GM12892 (cell line): ENCODE data around the gene NFATC2.
"Not testable (repeated sequence)": the region's sequence is repeated elsewhere in the genome, so short reads cannot be mapped to it uniquely, and the experiment has no call there.

ENCODE experiments used
- DNase-seq: peaks from one replicate; pipeline ENCODE4 v3.0.0; 2011; ENCODE audit not compliant: insufficient read length
- FAIRE-seq: peaks from 2 replicates; lab custom pipeline; 2011; peaks lifted over from hg19 to GRCh38; lab: Jason Lieb, UNC
- POLR2A ChIP-seq: IDR thresholded peaks from 2 replicates; pipeline ENCODE4 v1.6.1; 2011; ENCODE audit warnings: low read depth, low read length, control low read depth
- POLR2AphosphoS5 ChIP-seq: IDR thresholded peaks from 2 replicates; pipeline ENCODE4 v1.6.1; 2011; ENCODE audit warnings: low read depth, low read length, control low read depth
- TAF1 ChIP-seq: IDR thresholded peaks from 2 replicates; pipeline ENCODE4 v1.6.1; 2011; ENCODE audit warnings: low read depth, mild to moderate bottlenecking, control low read depth, low read length, borderline replicate concordance

Gene NFATC2

DNA sequence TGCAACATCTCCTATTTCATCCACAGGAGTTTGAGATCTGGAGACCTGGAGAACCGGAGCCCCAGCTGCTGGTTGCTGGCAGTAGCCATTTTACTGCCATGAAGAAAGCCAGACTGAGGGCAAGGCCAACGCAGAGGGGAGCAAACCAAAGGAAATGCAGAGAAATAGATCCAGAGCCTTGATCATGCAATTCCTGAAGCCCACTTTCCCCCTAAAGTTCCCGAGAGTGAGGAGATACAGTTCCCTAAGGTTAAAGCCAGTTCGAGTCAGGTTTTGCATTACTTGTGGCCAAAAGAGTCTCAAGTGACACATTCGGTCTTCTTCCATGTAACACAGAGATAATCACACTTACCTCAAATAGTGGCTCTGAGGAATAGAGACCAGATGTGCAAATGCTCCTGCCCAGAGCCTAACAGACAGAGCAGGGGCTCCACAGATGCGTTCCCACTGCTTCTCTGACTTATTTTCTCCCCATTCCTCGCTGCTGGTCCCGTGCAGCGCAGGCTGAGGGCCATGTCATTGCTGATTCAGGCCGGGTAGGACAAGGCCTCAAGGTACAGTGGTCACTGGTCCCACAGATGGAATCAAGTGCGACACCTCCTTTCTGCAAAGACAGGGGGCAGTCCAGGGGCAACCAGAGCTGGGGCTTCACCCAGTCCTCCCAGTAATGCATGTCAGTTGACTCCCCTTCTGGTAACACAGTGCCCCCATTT lies 35.1 kb upstream of the NFATC2 start:
- FAIRE-seq, result no peak
- no peak for TF ChIP-seq POLR2AphosphoS5
- no peak for TF ChIP-seq POLR2A
- no peak for TF ChIP-seq TAF1
- DNase-seq, result no peak

DNA sequence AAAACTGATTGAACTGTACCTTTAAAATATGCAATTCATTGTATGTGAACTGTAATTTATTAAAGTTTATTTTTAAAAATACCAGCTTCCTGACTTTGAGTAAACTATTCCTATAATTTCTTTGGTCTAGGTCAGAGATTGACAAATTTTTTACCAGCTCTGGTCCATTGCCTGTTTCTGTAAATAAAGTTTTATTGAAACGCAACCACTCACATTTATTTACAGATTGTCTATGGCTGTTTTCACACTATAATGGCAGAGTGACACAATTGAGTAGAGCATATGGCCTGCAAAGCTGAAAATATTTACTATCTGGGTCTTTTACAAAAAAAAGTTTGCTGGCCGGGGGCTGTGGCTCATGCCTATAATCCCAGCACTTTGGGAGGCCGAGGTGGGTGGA lies 33.0 kb upstream of the NFATC2 start:
- TF ChIP-seq POLR2AphosphoS5, result no peak
- no peak for TF ChIP-seq POLR2A
- no peak for TF ChIP-seq TAF1
- FAIRE-seq, result no peak
- no peak for DNase-seq

DNA sequence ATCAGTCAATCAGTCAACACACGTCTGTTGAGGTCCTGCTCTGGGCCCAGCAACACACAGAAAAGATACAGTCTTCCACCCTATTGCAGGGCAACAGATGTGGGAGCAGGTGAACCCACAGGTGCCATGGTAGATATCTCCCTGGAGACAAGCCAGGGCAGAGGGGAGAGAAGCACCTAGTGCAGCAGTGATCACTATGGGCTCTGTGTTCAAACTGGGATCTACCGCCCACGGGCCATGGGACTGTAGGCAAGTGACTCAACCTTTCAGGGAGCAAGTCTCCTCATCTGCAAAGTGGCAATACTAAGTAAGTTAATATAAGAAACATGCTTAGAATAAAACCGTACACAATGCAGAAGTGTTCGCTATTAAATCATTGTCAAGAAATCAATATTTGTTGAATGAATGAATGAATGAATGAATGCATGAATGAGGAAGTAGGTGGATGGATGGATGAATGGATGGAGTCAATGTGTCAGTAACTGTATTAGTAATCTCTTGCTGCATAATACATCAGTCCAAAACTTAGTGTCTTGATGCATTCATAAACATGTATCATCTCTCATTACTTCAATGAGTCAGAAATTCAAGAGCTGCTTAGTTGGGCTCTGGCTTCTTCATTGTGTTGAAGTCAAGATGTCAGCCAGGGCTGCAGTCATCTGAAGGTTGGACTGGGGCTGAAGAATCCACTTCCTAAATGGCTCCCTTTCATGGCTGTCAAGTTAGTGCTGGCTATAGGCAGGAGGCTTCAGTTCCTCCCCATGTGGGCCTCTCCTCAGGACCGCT lies 31.9 kb upstream of the NFATC2 start:
- TF ChIP-seq TAF1, result no peak
- TF ChIP-seq POLR2A, result no peak
- TF ChIP-seq POLR2AphosphoS5, result no peak
- FAIRE-seq (no peak), DNase-seq (no peak)

GRCh38 chr20:51573576-51574243 lies 31.2 kb upstream of the NFATC2 start:
- DNase-seq (no peak), FAIRE-seq (no peak)
- TF ChIP-seq POLR2A, result no peak
- TF ChIP-seq POLR2AphosphoS5, result no peak
- TF ChIP-seq TAF1, result no peak

DNA sequence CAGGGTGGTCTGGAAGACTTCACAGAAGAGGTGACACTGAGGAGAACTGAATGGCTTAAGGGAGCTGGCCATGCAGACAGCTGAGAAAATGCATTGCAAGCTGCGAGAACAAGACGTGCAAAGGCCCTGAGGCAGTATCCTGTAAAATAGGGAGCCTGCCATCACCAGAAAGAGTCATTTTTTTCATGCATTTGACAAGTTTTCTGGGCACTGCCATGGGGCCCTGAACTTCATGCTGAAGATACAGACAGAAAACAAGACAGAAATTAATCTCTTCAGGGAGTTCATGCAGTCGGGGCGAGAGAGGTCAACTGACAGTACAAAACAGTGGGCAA lies 28.9 kb upstream of the NFATC2 start:
- no peak for DNase-seq
- no peak for TF ChIP-seq POLR2AphosphoS5
- no peak for TF ChIP-seq TAF1
- TF ChIP-seq POLR2A, result no peak
- FAIRE-seq, result no peak

DNA sequence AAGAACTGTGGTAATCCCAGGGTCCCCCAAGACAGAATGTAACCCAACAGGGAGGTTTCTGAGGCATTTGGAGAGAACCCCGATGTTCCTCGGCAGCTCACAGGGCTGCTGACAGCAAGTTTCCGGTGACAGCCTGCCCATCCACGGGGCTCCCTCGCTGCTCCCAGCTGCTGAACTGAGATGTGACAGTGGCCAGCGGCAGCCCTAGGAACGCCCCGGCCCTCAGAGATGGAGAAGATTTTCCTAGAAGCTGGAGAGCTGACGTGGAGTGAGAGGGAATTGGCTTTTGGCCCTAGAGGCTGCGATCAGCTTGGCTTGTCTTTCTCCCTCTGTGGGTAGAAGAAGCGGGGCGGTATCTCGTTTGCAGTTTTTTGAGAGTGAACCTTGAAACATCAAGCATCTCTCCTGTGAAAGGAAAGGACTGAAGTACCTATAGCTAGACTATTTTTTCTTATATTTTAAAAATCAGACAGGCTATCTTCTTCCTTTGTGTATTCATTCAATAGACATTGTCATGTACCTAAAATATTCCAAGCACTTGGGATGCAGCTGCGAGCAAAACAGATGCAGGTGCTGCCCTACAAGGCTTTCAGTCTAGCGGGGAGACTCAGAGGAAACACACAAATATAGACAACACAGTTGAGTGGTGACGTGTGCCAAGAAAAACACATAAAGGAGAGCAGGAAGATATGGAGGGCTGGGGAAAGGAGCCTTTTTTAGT lies 28.4 kb upstream of the NFATC2 start:
- TF ChIP-seq TAF1 (no peak), POLR2A (no peak), POLR2AphosphoS5 (no peak)
- DNase-seq (no peak), FAIRE-seq (no peak)

DNA sequence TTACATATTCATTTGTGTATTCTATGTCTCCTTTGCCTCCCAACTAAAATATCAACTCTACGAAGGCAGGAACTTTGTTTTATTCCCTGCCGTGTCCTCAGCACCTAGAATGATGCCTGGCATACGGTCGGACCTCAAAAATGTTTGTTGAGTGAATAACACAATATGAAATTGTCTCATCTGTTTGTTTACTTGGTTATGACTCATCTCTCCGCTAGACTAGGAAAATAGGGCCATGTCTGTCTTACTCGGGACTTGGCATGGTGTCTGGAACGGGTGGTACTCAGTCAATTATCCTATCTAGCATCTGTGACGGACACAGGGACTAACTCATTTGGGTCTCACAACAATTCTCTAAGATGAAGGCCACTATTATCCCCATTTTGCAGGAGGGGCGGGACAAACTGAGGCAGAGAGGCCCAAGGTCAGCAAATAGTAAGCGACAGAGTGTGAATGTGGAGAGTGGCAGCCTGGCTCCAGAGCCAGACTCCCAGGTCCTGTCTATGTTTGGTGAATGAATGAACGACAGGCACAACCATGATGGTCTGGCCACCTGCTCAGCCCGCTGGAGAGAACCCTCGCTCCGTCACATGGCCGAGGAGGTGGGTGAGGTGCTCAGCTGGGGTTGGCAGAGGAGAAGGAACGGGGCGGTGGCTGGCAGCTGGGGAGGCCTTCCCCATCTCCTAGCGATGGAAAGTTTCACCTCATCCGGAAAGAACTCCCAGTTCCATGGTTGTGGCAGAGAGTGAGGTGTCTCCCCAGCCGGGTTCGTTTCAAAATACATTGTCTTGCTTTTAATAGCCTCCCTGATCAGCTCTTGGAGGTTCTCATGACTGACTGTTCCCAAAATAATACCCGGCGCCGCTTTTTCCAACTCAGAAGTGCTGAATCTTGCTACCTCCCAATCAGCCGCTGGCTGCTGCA lies 27.6 kb upstream of the NFATC2 start:
- no peak for DNase-seq
- TF ChIP-seq POLR2A (no peak), TAF1 (no peak), POLR2AphosphoS5 (no peak)
- FAIRE-seq, result no peak

DNA sequence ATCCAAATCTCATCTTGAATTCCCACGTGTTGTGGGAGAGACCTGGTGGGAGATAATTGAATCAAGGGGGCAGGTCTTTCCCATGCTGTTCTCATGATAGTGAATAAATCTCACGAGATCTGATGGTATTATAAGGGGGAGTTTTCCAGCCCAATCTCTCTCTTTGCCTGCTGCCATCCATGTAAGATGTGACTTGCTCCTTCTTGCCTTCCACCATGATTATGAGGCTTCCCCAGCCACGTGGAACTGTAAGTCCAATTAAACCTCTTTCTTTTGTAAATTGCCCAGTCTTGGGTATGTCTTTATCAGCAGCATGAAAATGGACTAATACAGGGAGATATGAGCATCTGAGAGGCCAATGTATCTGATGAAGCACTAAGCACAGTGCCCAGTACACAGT lies 26.0 kb upstream of the NFATC2 start:
- FAIRE-seq, DNase-seq: not testable (repeated sequence)

DNA sequence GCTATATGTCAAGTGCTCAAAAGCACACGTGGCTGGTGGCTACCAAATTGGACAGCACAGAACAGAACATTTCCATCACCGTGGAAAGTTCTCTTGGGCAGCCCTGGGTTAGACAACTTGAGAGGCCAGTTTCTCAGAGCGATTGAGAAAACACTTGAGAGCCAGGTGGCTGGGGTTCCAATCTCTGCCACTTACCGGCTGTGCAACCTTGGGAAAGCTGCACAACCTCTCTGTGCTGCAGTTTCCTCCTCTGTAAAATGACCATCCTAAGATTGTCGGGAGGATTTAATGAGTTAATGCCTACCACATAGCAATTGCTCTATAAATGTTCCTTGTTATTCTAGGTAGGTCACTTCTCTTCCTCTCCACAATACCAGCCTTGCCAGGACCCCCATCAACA lies 25.1 kb upstream of the NFATC2 start:
- FAIRE-seq (no peak), DNase-seq (no peak)
- TF ChIP-seq POLR2AphosphoS5 (no peak), TAF1 (no peak), POLR2A (no peak)

DNA sequence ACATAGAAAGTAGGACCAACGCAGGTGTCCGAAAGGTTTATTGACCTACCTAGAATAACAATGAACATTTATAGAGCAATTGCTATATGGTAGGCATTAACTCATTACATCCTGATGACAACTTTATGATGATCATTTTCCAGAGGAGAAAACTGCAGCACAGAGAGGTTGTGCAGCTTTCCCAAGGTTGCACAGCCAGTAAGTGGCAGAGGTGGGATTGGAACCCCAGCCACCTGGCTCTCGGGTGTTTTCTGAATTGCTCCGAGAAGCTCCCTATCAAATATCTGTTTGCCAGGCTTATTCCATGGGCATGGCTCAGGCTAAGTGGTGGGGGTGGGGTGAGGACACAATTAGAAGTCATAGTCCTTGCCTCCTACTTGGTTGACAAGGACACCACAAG lies 24.1 kb upstream of the NFATC2 start:
- TF ChIP-seq POLR2AphosphoS5 (no peak), POLR2A (no peak), TAF1 (no peak)
- FAIRE-seq (no peak), DNase-seq (no peak)
